HepG2 (cell line): ENCODE data around the gene FAAP100. TPM values are rescaled to one million over a fixed set of nuclear protein-coding genes. Genes with fewer than 3 reads are reported as not detected.

Experiments used
- AGO1 ChIP-seq: fragments of 200-400 bp; formaldehyde crosslinking; IDR thresholded peaks from 2 replicates; pipeline ENCODE4 v1.6.1; 2017; ENCODE audit warnings: mild to moderate bottlenecking, low read depth, low read length, moderate library complexity; ENCODE audit not compliant: poor library complexity, severe bottlenecking
- CHD4 ChIP-seq: fragments of 200-600 bp; sonication (generic); IDR thresholded peaks from 2 replicates; pipeline ENCODE4 v1.7.0; 2017; ENCODE audit warnings: mild to moderate bottlenecking, low read length, borderline replicate concordance
- DPF2 ChIP-seq: sonication (generic); formaldehyde crosslinking; IDR thresholded peaks from 2 replicates; pipeline ENCODE4 v1.4.0; 2020; ENCODE audit warnings: mild to moderate bottlenecking, low read depth, missing genetic modification reagents, borderline replicate concordance
- ELF1 ChIP-seq: sonication (generic); formaldehyde crosslinking; IDR thresholded peaks from 2 replicates; pipeline ENCODE4 v1.4.0; 2020; ENCODE audit warnings: missing genetic modification reagents
- FOXO1 ChIP-seq: sonication (generic); formaldehyde crosslinking; IDR thresholded peaks from 2 replicates; pipeline ENCODE4 v1.4.0; 2020; ENCODE audit warnings: missing genetic modification reagents
- GFI1 ChIP-seq: sonication (generic); formaldehyde crosslinking; IDR thresholded peaks from 2 replicates; pipeline ENCODE4 v1.5.0; 2020; ENCODE audit warnings: missing genetic modification reagents, mild to moderate bottlenecking, borderline replicate concordance
- HHEX ChIP-seq: IDR thresholded peaks from 2 replicates; pipeline ENCODE4 v1.6.1; 2016; ENCODE audit warnings: control low read depth
- NCOA2 ChIP-seq: sonication (generic); formaldehyde crosslinking; IDR thresholded peaks from 2 replicates; pipeline ENCODE4 v1.8.0; 2022; ENCODE audit warnings: inconsistent platforms
- NFIC ChIP-seq: IDR thresholded peaks from 2 replicates; pipeline ENCODE4 v1.6.1; 2012; ENCODE audit warnings: mild to moderate bottlenecking, low read length, inconsistent platforms
- SP4 ChIP-seq: sonication (generic); formaldehyde crosslinking; IDR thresholded peaks from 2 replicates; pipeline ENCODE4 v1.8.1; 2023; ENCODE audit warnings: mild to moderate bottlenecking, missing genetic modification reagents
- TAF15 ChIP-seq: fragments of 200-400 bp; formaldehyde crosslinking; IDR thresholded peaks from one replicate; pipeline ENCODE4 v1.6.1; 2018; ENCODE audit warnings: mild to moderate bottlenecking, low read depth, low read length; ENCODE audit not compliant: poor library complexity, severe bottlenecking
- ZFYVE20 ChIP-seq: sonication (generic); formaldehyde crosslinking; IDR thresholded peaks from 2 replicates; pipeline ENCODE4 v1.8.0; 2023; ENCODE audit warnings: low read depth, mild to moderate bottlenecking, moderate library complexity, missing genetic modification reagents, borderline replicate concordance
- ZNF562 ChIP-seq: sonication (generic); formaldehyde crosslinking; IDR thresholded peaks from 2 replicates; pipeline ENCODE4 v1.8.0; 2022; ENCODE audit warnings: missing genetic modification reagents, borderline replicate concordance
- ZNF660 ChIP-seq: sonication (generic); formaldehyde crosslinking; IDR thresholded peaks from 2 replicates; pipeline ENCODE4 v1.5.1; 2020; ENCODE audit warnings: mild to moderate bottlenecking, low read depth, missing genetic modification reagents, borderline replicate concordance
- ZNF749 ChIP-seq: sonication (generic); formaldehyde crosslinking; IDR thresholded peaks from 2 replicates; pipeline ENCODE4 v1.8.0; 2022; ENCODE audit warnings: mild to moderate bottlenecking, missing genetic modification reagents, moderate library complexity, borderline replicate concordance
- polyA plus RNA-seq, 8 experiments: library from polyadenylated mRNA; depleted of rRNA in 3 of 8; stranded (reverse) in 7 of 8; unstranded in 1 of 8; fragments of >200 nt; fragmentation: Illumina TruSeq in 4 of 8; extraction: Trizol in 4 of 8; gene quantifications; 2 replicates each; pipeline versions ENCODE4 v1.2.1 to v1.2.3, GENCODE V29; 2011 to 2016; ENCODE audit warnings: low read depth in 4 of 8, missing spikeins in 1 of 8, mixed read lengths in 1 of 8; ENCODE audit not compliant: insufficient read depth in 1 of 8
- total RNA-seq, 5 experiments: library from RNA; depleted of rRNA; stranded (reverse); fragments of >200 nt; fragmentation: Illumina TruSeq; extraction: Trizol; gene quantifications; 2 replicates each; pipeline ENCODE4 v1.2.3, GENCODE V29; 2016; ENCODE audit warnings: low read depth in 1 of 5
- TF ChIP-seq, protein P1 (sequence below): sonication (generic); formaldehyde crosslinking; IDR thresholded peaks from 2 replicates; pipeline ENCODE4 v1.5.1; 2020; ENCODE audit warnings: mild to moderate bottlenecking, missing genetic modification reagents
- TF ChIP-seq, protein P2 (sequence below): sonication (generic); formaldehyde crosslinking; IDR thresholded peaks from 2 replicates; pipeline ENCODE4 v1.4.0; 2020; ENCODE audit warnings: missing genetic modification reagents

Gene FAAP100
- total and polyA plus RNA-seq, 2 of the 13 experiments (the other 11 are each of a cell fraction or from before 2014, with no cell fraction given), result 7.6 to 20.8 TPM

DNA sequence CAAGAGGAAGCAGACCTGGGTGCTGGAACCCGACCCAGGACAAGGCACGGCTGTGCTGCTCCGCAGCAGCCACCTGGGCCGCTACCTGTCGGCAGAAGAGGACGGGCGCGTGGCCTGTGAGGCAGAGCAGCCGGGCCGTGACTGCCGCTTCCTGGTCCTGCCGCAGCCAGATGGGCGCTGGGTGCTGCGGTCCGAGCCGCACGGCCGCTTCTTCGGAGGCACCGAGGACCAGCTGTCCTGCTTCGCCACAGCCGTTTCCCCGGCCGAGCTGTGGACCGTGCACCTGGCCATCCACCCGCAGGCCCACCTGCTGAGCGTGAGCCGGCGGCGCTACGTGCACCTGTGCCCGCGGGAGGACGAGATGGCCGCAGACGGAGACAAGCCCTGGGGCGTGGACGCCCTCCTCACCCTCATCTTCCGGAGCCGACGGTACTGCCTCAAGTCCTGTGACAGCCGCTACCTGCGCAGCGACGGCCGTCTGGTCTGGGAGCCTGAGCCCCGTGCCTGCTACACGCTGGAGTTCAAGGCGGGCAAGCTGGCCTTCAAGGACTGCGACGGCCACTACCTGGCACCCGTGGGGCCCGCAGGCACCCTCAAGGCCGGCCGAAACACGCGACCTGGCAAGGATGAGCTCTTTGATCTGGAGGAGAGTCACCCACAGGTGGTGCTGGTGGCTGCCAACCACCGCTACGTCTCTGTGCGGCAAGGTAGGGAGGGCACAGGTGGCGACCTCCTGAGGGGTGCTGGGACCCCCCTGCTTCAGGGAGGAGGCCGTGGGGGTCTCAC is 23.3 kb downstream of the FAAP100 start (continued):
- TF ChIP-seq, protein P1, sequence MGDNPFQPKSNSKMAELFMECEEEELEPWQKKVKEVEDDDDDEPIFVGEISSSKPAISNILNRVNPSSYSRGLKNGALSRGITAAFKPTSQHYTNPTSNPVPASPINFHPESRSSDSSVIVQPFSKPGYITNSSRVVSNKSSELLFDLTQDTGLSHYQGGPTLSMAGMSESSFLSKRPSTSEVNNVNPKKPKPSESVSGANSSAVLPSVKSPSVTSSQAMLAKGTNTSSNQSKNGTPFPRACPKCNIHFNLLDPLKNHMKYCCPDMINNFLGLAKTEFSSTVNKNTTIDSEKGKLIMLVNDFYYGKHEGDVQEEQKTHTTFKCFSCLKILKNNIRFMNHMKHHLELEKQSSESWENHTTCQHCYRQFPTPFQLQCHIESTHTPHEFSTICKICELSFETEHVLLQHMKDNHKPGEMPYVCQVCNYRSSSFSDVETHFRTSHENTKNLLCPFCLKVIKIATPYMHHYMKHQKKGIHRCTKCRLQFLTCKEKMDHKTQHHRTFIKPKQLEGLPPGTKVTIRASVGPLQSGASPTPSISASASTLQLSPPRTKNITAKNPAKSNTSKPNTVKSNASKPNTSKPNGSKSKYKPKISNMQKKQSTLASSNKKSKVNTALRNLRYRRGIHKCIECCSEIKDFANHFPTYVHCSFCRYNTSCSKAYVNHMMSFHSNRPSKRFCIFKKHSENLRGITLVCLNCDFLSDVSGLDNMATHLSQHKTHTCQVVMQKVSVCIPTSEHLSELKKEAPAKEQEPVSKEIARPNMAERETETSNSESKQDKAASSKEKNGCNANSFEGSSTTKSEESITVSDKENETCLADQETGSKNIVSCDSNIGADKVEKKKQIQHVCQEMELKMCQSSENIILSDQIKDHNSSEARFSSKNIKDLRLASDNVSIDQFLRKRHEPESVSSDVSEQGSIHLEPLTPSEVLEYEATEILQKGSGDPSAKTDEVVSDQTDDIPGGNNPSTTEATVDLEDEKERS, result 0 out of 2 replicates have a peak, but pooled peaks have one; percentile 32
- TF ChIP-seq ZNF562 (CRISPR knock-in tag) (no peak), ZNF660 (no peak), HHEX (no peak), NFIC (no peak), ZFYVE20 (CRISPR knock-in tag) (no peak), SP4 (CRISPR knock-in tag) (no peak), NCOA2 (CRISPR knock-in tag) (no peak), TAF15 (no peak), DPF2 (CRISPR knock-in tag) (no peak), CHD4 (no peak), GFI1 (CRISPR knock-in tag) (no peak), ZNF749 (CRISPR knock-in tag) (no peak), ELF1 (peak; percentile 41; the same call in 1 of the 2 replicates), AGO1 (peak; percentile 71), FOXO1 (CRISPR knock-in tag) (no peak)
- TF ChIP-seq, protein P2, sequence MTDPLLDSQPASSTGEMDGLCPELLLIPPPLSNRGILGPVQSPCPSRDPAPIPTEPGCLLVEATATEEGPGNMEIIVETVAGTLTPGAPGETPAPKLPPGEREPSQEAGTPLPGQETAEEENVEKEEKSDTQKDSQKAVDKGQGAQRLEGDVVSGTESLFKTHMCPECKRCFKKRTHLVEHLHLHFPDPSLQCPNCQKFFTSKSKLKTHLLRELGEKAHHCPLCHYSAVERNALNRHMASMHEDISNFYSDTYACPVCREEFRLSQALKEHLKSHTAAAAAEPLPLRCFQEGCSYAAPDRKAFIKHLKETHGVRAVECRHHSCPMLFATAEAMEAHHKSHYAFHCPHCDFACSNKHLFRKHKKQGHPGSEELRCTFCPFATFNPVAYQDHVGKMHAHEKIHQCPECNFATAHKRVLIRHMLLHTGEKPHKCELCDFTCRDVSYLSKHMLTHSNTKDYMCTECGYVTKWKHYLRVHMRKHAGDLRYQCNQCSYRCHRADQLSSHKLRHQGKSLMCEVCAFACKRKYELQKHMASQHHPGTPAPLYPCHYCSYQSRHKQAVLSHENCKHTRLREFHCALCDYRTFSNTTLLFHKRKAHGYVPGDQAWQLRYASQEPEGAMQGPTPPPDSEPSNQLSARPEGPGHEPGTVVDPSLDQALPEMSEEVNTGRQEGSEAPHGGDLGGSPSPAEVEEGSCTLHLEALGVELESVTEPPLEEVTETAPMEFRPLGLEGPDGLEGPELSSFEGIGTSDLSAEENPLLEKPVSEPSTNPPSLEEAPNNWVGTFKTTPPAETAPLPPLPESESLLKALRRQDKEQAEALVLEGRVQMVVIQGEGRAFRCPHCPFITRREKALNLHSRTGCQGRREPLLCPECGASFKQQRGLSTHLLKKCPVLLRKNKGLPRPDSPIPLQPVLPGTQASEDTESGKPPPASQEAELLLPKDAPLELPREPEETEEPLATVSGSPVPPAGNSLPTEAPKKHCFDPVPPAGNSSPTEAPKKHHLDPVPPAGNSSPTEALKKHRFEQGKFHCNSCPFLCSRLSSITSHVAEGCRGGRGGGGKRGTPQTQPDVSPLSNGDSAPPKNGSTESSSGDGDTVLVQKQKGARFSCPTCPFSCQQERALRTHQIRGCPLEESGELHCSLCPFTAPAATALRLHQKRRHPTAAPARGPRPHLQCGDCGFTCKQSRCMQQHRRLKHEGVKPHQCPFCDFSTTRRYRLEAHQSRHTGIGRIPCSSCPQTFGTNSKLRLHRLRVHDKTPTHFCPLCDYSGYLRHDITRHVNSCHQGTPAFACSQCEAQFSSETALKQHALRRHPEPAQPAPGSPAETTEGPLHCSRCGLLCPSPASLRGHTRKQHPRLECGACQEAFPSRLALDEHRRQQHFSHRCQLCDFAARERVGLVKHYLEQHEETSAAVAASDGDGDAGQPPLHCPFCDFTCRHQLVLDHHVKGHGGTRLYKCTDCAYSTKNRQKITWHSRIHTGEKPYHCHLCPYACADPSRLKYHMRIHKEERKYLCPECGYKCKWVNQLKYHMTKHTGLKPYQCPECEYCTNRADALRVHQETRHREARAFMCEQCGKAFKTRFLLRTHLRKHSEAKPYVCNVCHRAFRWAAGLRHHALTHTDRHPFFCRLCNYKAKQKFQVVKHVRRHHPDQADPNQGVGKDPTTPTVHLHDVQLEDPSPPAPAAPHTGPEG, result no peak
